Progenitor cell of endocrine pancreas (in vitro differentiated cells): ENCODE results near the gene TMEM165. TPM values are rescaled to one million over a fixed set of nuclear protein-coding genes. Genes with fewer than 3 reads are reported as not detected.
A peak's percentile ranks its signal among the peaks of the same experiment; 100 is the strongest.

ENCODE experiments used
- DNase-seq: peaks from one replicate; pipeline ENCODE4 v3.0.0; 2021; ENCODE audit warnings: low spot score; ENCODE audit not compliant: unreplicated experiment
- H3K27ac Mint-ChIP-seq: 2 replicates; pipeline ENCODE4 v1.8.0; 2021; ENCODE audit warnings: mild to moderate bottlenecking, moderate library complexity, mixed read lengths
- H3K27me3 Mint-ChIP-seq: 2 replicates; pipeline ENCODE4 v1.8.0; 2021; ENCODE audit warnings: mixed read lengths
- H3K36me3 Mint-ChIP-seq: 2 replicates; pipeline ENCODE4 v1.8.0; 2022; ENCODE audit warnings: mixed read lengths; ENCODE audit not compliant: insufficient read depth
- H3K4me1 Mint-ChIP-seq: 2 replicates; pipeline ENCODE4 v1.8.0; 2021; ENCODE audit warnings: low read depth, mixed read lengths
- H3K4me3 Mint-ChIP-seq: 2 replicates; pipeline ENCODE4 v1.8.0; 2021; ENCODE audit warnings: low read depth, mild to moderate bottlenecking, moderate library complexity, mixed read lengths
- H3K9me3 Mint-ChIP-seq: 2 replicates; pipeline ENCODE4 v1.8.0; 2021; ENCODE audit warnings: low read depth, mixed read lengths
- total RNA-seq: library from RNA; stranded (reverse); gene quantifications from 2 replicates; pipeline ENCODE4 v1.2.1, GENCODE V29; 2021
- TF ChIP-seq, protein P1 (sequence below): fragments of 200-600 bp; sonication (generic); IDR thresholded peaks from one replicate; pipeline ENCODE4 v1.5.0; 2021; ENCODE audit warnings: antibody characterized with exemption, mild to moderate bottlenecking; ENCODE audit not compliant: unreplicated experiment

Gene TMEM165
- total RNA-seq, 1 donor from 2014 or later = 65.7 TPM

DNA sequence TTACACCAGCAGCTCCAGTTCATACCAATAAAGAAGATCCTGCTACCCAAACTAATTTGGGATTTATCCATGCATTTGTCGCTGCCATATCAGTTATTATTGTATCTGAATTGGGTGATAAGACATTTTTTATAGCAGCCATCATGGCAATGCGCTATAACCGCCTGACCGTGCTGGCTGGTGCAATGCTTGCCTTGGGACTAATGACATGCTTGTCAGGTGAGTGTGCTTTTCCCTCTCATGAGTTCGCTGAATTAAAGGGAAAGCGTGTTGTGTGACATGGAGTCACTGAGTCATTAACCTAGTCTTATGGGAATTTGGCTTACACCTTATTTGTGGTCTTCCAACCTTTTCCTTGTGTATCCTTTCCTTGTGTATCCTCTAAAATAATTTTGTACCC is 15.9 kb downstream of the TMEM165 start:
- no peaks in the 10 kb centered on the region for H3K9me3 Mint-ChIP-seq
- H3K4me1 Mint-ChIP-seq = peaks cover 1% of the 10 kb centered on the region
- peaks cover 6% of the 10 kb centered on the region for H3K36me3 Mint-ChIP-seq
- DNase-seq = no peak
- no peaks in the 10 kb centered on the region for H3K27me3 Mint-ChIP-seq
- TF ChIP-seq, protein P1, sequence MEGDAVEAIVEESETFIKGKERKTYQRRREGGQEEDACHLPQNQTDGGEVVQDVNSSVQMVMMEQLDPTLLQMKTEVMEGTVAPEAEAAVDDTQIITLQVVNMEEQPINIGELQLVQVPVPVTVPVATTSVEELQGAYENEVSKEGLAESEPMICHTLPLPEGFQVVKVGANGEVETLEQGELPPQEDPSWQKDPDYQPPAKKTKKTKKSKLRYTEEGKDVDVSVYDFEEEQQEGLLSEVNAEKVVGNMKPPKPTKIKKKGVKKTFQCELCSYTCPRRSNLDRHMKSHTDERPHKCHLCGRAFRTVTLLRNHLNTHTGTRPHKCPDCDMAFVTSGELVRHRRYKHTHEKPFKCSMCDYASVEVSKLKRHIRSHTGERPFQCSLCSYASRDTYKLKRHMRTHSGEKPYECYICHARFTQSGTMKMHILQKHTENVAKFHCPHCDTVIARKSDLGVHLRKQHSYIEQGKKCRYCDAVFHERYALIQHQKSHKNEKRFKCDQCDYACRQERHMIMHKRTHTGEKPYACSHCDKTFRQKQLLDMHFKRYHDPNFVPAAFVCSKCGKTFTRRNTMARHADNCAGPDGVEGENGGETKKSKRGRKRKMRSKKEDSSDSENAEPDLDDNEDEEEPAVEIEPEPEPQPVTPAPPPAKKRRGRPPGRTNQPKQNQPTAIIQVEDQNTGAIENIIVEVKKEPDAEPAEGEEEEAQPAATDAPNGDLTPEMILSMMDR = no peak
- no peak overlapping the region for H3K4me3 Mint-ChIP-seq
- peak overlapping the region; percentile 52 for H3K27ac Mint-ChIP-seq

GRCh38 chr4:55416176-55416575 is 20.4 kb downstream of the TMEM165 start:
- no peaks in the 10 kb centered on the region for H3K27me3 Mint-ChIP-seq
- H3K4me3 Mint-ChIP-seq = no peak overlapping the region
- no peaks in the 10 kb centered on the region for H3K9me3 Mint-ChIP-seq
- H3K4me1 Mint-ChIP-seq = no peaks in the 10 kb centered on the region
- TF ChIP-seq, protein P1 = no peak
- no peak overlapping the region for H3K27ac Mint-ChIP-seq
- no peak for DNase-seq
- peaks cover 15% of the 10 kb centered on the region for H3K36me3 Mint-ChIP-seq

GRCh38 chr4:55424791-55425190 is 29.0 kb downstream of the TMEM165 start:
- Mint-ChIP-seq H3K36me3 (peaks cover 26% of the 10 kb centered on the region), H3K27me3 (no peaks in the 10 kb centered on the region), H3K9me3 (no peaks in the 10 kb centered on the region), H3K4me3 (no peak overlapping the region), H3K4me1 (peaks cover 2% of the 10 kb centered on the region), H3K27ac (no peak overlapping the region)
- DNase-seq = no peak
- TF ChIP-seq, protein P1 = no peak

GRCh38 chr4:55431710-55432336 is 36.1 kb downstream of the TMEM165 start:
- H3K4me3 Mint-ChIP-seq = no peak overlapping the region
- no peaks in the 10 kb centered on the region for H3K9me3 Mint-ChIP-seq
- DNase-seq = no peak
- no peak overlapping the region for H3K27ac Mint-ChIP-seq
- TF ChIP-seq, protein P1 = no peak
- H3K4me1 Mint-ChIP-seq = peaks cover 2% of the 10 kb centered on the region
- H3K36me3 Mint-ChIP-seq = peaks cover 10% of the 10 kb centered on the region
- H3K27me3 Mint-ChIP-seq = no peaks in the 10 kb centered on the region

GRCh38 chr4:55435141-55435841 is 39.5 kb downstream of the TMEM165 start:
- H3K4me1 Mint-ChIP-seq = peaks cover 18% of the 10 kb centered on the region
- no peaks in the 10 kb centered on the region for H3K9me3 Mint-ChIP-seq
- H3K27me3 Mint-ChIP-seq = no peaks in the 10 kb centered on the region
- TF ChIP-seq, protein P1 = peak; percentile 21
- peaks cover 11% of the 10 kb centered on the region for H3K36me3 Mint-ChIP-seq
- no peak for DNase-seq
- no peak overlapping the region for H3K4me3 Mint-ChIP-seq
- no peak overlapping the region for H3K27ac Mint-ChIP-seq
